NCI-H2107 treated with DMSO at 0.1 percent for 48 hours (cell line): ENCODE measurements around the gene SRA1.

Experiments used
- DNase-seq: peaks from one replicate; lab custom pipeline; 2025; ENCODE audit not compliant: unreplicated experiment; lab: John Stamatoyannopoulos, UW

The SRA1 gene

GRCh38 chr5:140571105-140571504 lies 13.8 kb upstream of the SRA1 start:
- no peak for DNase-seq

DNA sequence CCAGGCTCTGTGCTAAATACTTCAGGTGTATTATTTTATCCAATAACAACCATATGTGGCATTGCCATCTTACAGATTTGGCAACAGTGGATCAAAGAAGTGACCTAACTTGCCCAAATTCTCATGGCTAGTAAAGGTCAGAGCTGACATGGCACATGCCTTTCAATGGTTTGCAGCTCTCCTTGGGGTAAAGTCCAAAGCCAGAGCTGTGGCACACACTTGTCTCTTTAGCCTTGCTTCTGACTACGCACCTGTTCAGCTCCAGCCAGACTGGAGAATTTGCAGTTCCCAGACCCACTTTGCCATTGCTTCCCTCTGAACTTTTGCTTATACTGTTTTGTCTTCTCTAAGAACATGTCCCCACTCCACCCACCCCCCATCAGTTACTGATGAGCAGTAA lies 13.2 kb upstream of the SRA1 start:
- no peak for DNase-seq

- no peak for DNase-seq
Measured at GRCh38 chr5:140570058-140570457, 12.8 kb upstream of the SRA1 start.

DNA sequence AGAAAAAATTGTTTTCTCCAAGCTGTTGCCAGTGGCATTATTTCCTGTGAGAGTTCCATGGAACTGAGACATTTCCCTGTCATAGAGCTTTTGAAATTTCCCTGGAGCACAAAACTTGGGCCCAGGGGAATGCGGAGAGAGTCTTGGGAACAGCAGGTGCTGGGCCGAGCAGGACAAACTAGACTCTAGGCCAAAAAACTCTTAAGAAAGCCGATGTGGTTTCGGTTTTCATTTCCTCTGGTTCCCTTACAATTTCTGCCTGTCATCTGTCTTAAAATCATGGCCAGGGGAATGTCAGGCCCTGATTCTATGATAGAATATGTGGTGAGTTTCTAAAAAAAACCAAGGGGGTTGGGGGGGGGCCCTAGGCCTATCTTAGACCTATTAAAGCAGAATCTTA lies 11.9 kb upstream of the SRA1 start:
- no peak for DNase-seq

DNA sequence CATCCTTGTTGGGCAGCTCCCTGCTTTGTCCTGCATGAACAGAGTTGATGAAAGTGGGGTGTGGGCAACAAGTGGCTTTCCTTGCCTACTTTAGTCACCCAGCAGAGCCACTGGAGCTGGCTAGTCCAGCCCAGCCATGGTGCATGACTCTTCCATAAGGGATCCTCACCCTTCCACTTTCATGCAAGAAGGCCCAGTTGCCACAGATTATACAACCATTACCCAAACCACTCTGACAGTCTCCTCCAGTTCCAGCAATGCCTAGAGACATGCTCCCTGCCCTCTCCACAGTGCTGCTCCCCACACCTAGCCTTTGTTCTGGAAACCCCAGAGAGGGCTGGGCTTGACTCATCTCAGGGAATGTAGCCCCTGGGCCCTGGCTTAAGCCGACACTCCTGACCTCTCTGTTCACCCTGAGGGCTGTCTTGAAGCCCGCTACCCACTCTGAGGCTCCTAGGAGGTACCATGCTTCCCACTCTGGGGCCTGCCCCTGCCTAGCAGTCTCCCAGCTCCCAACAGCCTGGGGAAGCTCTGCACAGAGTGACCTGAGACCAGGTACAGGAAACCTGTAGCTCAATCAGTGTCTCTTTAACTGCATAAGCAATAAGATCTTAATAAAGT lies 11.3 kb upstream of the SRA1 start:
- no peak for DNase-seq

GRCh38 chr5:140567871-140568270 lies 10.6 kb upstream of the SRA1 start:
- no peak for DNase-seq

GRCh38 chr5:140567136-140567818 lies 10.0 kb upstream of the SRA1 start:
- DNase-seq, result no peak

- DNase-seq, result no peak
Measured at GRCh38 chr5:140566665-140567064, 9.4 kb upstream of the SRA1 start.

- DNase-seq, result no peak
Measured at GRCh38 chr5:140565780-140566095, 8.5 kb upstream of the SRA1 start.

GRCh38 chr5:140565024-140565779 lies 7.9 kb upstream of the SRA1 start:
- no peak for DNase-seq

DNA sequence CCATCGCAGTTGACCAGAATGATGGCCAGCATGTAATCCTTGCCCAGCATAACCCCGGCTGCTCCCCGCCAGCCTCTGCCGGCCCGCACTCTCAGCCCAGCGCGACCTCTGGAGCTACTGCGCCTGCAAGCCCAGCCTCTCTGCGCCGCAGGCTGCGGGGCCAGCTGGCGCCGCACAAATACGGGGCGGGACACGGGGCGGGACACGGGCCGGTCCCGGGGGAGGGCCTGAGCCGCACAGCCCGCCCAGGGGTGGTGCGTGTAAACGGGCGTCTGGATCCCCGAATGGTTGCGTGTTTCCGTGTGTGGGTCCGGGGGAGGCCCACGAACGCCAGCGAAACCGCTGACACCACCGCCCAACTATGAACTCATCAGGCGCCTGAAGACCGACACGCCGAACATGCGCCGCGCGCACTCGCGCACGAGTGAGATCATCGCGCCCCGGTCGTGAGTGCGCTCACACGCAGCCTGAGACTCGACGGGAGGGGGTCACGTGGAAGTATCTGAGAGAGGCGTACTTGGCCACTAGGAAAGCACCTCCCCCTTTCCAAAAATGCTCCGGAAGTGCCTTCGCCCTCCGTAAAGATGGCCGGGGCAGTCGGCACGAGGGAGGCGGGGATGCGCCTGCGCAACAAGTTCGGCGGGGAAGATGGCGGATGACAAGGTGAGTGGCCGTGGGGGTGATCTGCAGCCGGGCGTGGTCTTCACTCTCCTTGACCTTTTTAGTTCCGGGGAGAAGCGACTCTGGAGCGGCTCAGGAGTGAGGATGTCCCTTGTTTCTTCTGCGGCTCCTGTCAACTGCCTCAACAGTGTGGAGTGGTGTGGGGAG lies 7.1 kb upstream of the SRA1 start, which contains the start of the genes APBB3 and SLC35A4:
TSS of gene APBB3 (minus strand) at position 403 of the 828 bp plus-strand sequence. CDS start at position 50, 353 bp downstream.
TSS of gene SLC35A4 (plus strand) at position 633 of the 828 bp plus-strand sequence. CDS start 2,342 bp downstream, outside the sequence.
- DNase-seq, result peak; percentile 80

GRCh38 chr5:140563596-140563995 lies 6.3 kb upstream of the SRA1 start:
- DNase-seq, result no peak

GRCh38 chr5:140561753-140562523 lies 4.7 kb upstream of the SRA1 start:
- DNase-seq, result no peak

DNA sequence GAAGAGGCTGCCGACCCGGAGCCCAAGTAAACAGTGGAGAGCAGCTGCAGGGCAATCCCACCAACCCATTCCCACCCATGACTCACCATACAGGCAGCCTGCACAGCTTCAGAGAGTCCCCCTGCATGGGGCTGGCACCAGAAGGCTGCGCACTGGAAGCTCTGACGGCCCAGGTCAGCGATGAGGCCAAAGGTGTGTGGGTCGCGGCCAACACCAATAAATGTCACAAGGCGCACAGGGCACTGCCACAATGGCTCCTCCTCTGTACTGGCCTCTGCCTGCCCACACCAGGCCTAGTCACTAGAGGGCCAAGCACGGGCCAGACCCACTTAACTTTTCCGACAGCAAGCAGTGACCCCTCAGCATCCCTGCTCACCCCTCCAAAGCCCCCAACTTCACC lies 3.0 kb upstream of the SRA1 start:
- DNase-seq, result no peak

- DNase-seq, result no peak
Measured at GRCh38 chr5:140558542-140558941, 1.3 kb upstream of the SRA1 start.

DNA sequence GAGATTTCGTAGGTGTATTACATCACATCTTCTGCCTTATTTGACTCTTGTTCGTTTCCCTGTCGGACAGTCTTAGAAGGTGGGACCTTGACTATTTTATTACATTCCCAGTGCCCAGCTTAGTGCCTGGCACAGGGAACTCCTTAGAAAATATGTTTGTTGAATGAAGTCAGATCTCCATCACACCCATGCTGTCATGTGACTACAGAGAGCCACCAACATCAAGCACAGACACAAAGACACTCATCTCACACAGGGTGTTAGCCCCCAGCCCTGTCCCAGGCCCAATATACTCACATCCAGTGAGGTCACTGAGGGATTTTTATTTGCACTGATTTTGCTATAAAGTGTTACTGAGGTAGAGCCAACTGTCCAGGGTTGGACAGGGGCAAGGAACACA lies 692 bp upstream of the SRA1 start:
- no peak for DNase-seq

DNA sequence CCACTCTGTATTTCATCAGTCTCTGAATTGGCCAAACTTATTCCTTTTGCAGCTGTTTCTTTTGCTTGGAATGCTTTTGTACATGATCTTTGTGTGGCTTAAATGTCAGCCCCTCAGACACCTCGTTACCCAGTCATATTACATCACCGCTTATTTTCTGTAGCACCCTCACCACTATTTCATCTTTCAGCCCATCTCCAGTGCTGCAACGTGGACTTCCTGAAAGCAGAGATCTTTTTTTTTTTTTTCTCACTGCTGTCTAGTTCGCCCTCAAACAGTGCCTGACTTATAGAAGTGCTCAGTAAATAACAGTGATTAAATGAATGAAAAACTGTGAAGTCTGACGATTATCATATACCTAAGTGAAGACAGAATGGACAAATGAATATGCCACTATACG lies 835 bp downstream of the SRA1 start:
- DNase-seq, result no peak

- no peak for DNase-seq
Measured at GRCh38 chr5:140555747-140556312, 1.4 kb downstream of the SRA1 start.

DNA sequence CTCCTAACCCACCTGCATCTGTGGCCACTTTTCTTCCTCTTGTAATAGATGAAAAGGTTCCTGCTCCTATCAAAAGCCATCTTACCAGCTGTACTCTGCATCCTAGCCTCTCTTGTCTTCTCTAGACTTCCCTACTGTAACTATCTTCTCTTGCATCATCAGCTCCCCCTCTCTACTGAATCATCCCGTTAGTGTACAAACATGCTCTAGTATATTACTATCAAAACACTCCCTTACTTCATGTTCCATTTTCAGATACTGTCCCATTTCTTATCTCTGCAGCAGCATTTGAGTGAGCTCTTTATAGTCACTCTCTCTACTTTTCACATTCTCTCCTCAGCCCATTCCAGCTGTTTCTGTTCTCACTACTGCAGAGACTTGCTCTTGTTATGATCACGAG lies 2.8 kb downstream of the SRA1 start:
- no peak for DNase-seq

DNA sequence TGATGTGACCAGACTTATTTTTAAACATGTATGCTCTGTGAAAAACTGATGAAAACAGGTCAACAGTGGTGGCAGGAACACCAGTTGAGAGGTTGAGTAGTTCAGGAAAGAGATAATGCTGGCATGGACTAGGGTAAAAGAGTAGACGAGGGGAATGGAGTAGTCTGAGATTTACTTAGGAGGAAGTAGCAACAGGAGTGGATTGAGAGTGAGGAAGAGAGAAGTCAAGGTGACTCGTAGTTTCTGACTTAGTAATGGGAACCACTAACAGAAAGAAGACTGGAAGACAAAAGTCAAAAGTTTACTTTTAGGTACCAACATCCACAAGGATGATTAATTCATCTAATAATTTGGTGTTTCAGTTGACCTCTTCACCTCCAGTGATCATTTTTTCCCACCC lies 3.6 kb downstream of the SRA1 start:
- no peak for DNase-seq
